K562 (cell line): Measurements from ENCODE around the gene OLAH. TPM values are rescaled to one million over a fixed set of nuclear protein-coding genes. Genes with fewer than 3 reads are reported as not detected.

Source experiments
- ATAC-seq: fragments of 200-7000 bp; cut with Tn5 transposase; 3 replicates; pipeline ENCODE4 v1.9.1; 2020; ENCODE audit warnings: moderate library complexity
- BruUV-seq: library from RNA; stranded (reverse); fragments of 400-500 nt; replicated peaks from 2 replicates; lab custom pipeline; 2021; lab: Mats Ljungman, UMichigan
- CTCF ChIA-PET: fragments of 300-600 bp; formaldehyde crosslinking; extraction: SDS; loops from one replicate; lab custom pipeline; 2021; ENCODE audit warnings: low intra/inter-chr PET ratio; lab: Yijun Ruan, JAX
- POLR2A ChIA-PET: fragments of 300-600, 350-650 bp; sonication (Branson Sonifier 250); formaldehyde crosslinking; extraction: SDS; loops from one replicate; lab custom pipeline; 2021; ENCODE audit warnings: antibody characterized with exemption, inconsistent platforms; lab: Yijun Ruan, JAX
- DNase-seq, 4 experiments: peaks; one replicate each; pipeline versions ENCODE4 v3.0.0 to v3.0.0-alpha.2; 2011 to 2018; ENCODE audit warnings: low spot score in 3 of 4, mixed read lengths in 3 of 4; ENCODE audit errors: extremely low read depth in 1 of 4
- FAIRE-seq: peaks from 2 replicates; lab custom pipeline; 2011; peaks lifted over from hg19 to GRCh38; lab: Jason Lieb, UNC
- H2AFZ ChIP-seq: 2 replicates; pipeline ENCODE4 v1.6.0; 2011; ENCODE audit warnings: low read depth, low read length, control low read depth, inconsistent platforms
- H3K27ac ChIP-seq: fragments of 200-600 bp; 3 replicates; pipeline ENCODE4 v1.8.0; 2011; ENCODE audit warnings: low read depth, mild to moderate bottlenecking, control low read depth, inconsistent platforms, low read length, moderate library complexity, mixed read lengths; ENCODE audit errors: extremely low read depth
- H3K27me3 ChIP-seq, 2 experiments: fragments of 300-600 bp in 1 of 2; 2 replicates in 1 of 2; 3 replicates in 1 of 2; pipeline versions ENCODE4 v1.6.0 to v1.8.0; 2011; ENCODE audit warnings: inconsistent platforms in 2 of 2, low read length in 2 of 2, mild to moderate bottlenecking in 1 of 2, mixed read lengths in 1 of 2, moderate library complexity in 1 of 2; ENCODE audit not compliant: control insufficient read depth in 2 of 2, insufficient read depth in 2 of 2
- H3K36me3 ChIP-seq: fragments of 300-600 bp; 3 replicates; pipeline ENCODE4 v1.8.0; 2011; ENCODE audit warnings: mild to moderate bottlenecking, low read length, inconsistent platforms; ENCODE audit not compliant: control insufficient read depth, insufficient read depth
- H3K4me1 ChIP-seq, 2 experiments: fragments of 200-600 bp in 1 of 2; replicated peaks in 1 of 2; 2 replicates in 1 of 2; 3 replicates in 1 of 2; pipeline versions ENCODE4 v1.5.1 to v1.8.0; 2011; ENCODE audit warnings: inconsistent platforms in 2 of 2, low read length in 2 of 2, mild to moderate bottlenecking in 1 of 2, mixed read lengths in 1 of 2, moderate library complexity in 1 of 2; ENCODE audit not compliant: control insufficient read depth in 2 of 2, insufficient read depth in 2 of 2
- H3K4me2 ChIP-seq: 2 replicates; pipeline ENCODE4 v1.6.1; 2011; ENCODE audit warnings: low read length, control low read depth, inconsistent platforms, mixed read lengths; ENCODE audit not compliant: insufficient read depth
- H3K4me3 ChIP-seq: fragments of 200-600 bp; sonication (generic), shearing (Covaris generic); 2 replicates; pipeline ENCODE4 v1.5.1; 2016; ENCODE audit warnings: control low read depth, inconsistent platforms
- H3K79me2 ChIP-seq: fragments of 200-600 bp; 3 replicates; pipeline ENCODE4 v1.8.0; 2011; ENCODE audit warnings: low read length, inconsistent platforms; ENCODE audit not compliant: control insufficient read depth, insufficient read depth
- H3K9ac ChIP-seq, 2 experiments: 2 replicates each; pipeline versions ENCODE4 v1.6.0 to v1.6.1; 2011; ENCODE audit warnings: low read depth in 2 of 2, low read length in 2 of 2, control low read depth in 1 of 2, inconsistent platforms in 1 of 2, mild to moderate bottlenecking in 1 of 2, mixed read lengths in 1 of 2; ENCODE audit not compliant: insufficient read depth in 1 of 2
- H3K9me1 ChIP-seq: one replicate; pipeline ENCODE4 v1.6.0; 2011; ENCODE audit warnings: inconsistent platforms, mild to moderate bottlenecking, low read length, moderate library complexity; ENCODE audit not compliant: control insufficient read depth, insufficient read depth
- H3K9me3 ChIP-seq: replicated peaks from 2 replicates; pipeline ENCODE4 v1.5.1; 2011; ENCODE audit warnings: low read depth, low read length, inconsistent platforms; ENCODE audit not compliant: control insufficient read depth, insufficient read depth
- H4K20me1 ChIP-seq: replicated peaks from 2 replicates; pipeline ENCODE4 v1.6.1; 2011; ENCODE audit warnings: low read length, inconsistent platforms, mixed read lengths; ENCODE audit not compliant: control insufficient read depth, insufficient read depth
- CHAMP1 ChIP-seq: fragments of 450-650 bp; IDR thresholded peaks from 2 replicates; pipeline ENCODE4 v1.6.1; 2016; ENCODE audit warnings: mild to moderate bottlenecking
- EWSR1 ChIP-seq: fragments of 450-650 bp; IDR thresholded peaks from 2 replicates; pipeline ENCODE4 v1.6.1; 2018; ENCODE audit warnings: borderline replicate concordance, mild to moderate bottlenecking, low read depth, moderate library complexity; ENCODE audit not compliant: partially characterized antibody
- EZH2 ChIP-seq: IDR thresholded peaks from 2 replicates; pipeline ENCODE4 v1.6.1; 2012; ENCODE audit warnings: low read depth, mild to moderate bottlenecking, inconsistent platforms, low read length, borderline replicate concordance
- GTF2A2 ChIP-seq: IDR thresholded peaks from 2 replicates; pipeline ENCODE4 v1.6.1; 2016; ENCODE audit warnings: mild to moderate bottlenecking, missing genetic modification characterization, missing compliant biosample characterization
- IFI16 ChIP-seq: fragments of 250-450 bp; sonication (Bioruptor Pico); IDR thresholded peaks from 2 replicates; pipeline ENCODE4 v2.1.2; 2022; ENCODE audit warnings: mild to moderate bottlenecking, inconsistent platforms
- U2AF1 ChIP-seq: fragments of 200-400 bp; formaldehyde crosslinking; optimal IDR thresholded peaks from 2 replicates; pipeline ENCODE3; 2017; ENCODE audit warnings: mild to moderate bottlenecking, low read depth, low read length, moderate library complexity
- ZNF584 ChIP-seq: fragments of 200-800 bp; sonication (Bioruptor generic); IDR thresholded peaks from 2 replicates; pipeline ENCODE4 v1.6.1; 2016; ENCODE audit warnings: low read depth, mild to moderate bottlenecking, missing genetic modification characterization, missing compliant biosample characterization
- ZNF780A ChIP-seq: fragments of 250-450 bp; sonication (Bioruptor Pico); IDR thresholded peaks from 2 replicates; pipeline ENCODE4 v1.5.0; 2021; ENCODE audit warnings: mild to moderate bottlenecking
- WGBS: fragments of 100-300 bp; shearing (Covaris generic); methylation state at CpG from one replicate; pipeline ENCODE4 v1.1.6; 2016; ENCODE audit warnings: low coverage, mixed read lengths; ENCODE audit not compliant: insufficient coverage; ENCODE audit errors: missing lambda C conversion rate; 5-methylcytosine and 5-hydroxymethylcytosine counted together
- in situ Hi-C: fragments of 300-500 bp; cut with MboI; formaldehyde crosslinking; loops from 4 replicates; pipeline ENCODE4 v1.15.0; 2018; ENCODE audit warnings: inconsistent platforms, mixed read lengths
- intact Hi-C: fragments of 100-400 bp; cut with micrococcal nuclease; formaldehyde crosslinking; loops from 2 replicates; pipeline ENCODE4 v1.14.2; 2022
- polyA plus RNA-seq, 8 experiments: library from polyadenylated mRNA; depleted of rRNA in 4 of 8; stranded (reverse) in 5 of 8; unstranded in 3 of 8; fragments of >200 nt; fragmentation: Nextera tagmentation in 2 of 8; fragmentation: Illumina TruSeq in 1 of 8; extraction: Ambion mirVana in 2 of 8; extraction: Trizol in 1 of 8; gene quantifications; 2 replicates each; pipeline versions ENCODE4 v1.2.1 to v1.2.3, GENCODE V29; 2011 to 2014; ENCODE audit warnings: inconsistent platforms in 1 of 8, missing spikeins in 1 of 8
- total RNA-seq, 7 experiments: library from RNA; depleted of rRNA in 6 of 7; stranded (reverse); fragments of >200 nt in 6 of 7; fragmentation: Illumina TruSeq in 2 of 7; extraction: Trizol in 2 of 7; gene quantifications; 2 replicates each; pipeline versions ENCODE4 v1.2.1 to v1.2.3, GENCODE V29; 2011 to 2021; ENCODE audit warnings: low replicate concordance in 1 of 7
- TF ChIP-seq, protein P1 (sequence below): IDR thresholded peaks from 2 replicates; pipeline ENCODE4 v1.6.1; 2011; ENCODE audit not compliant: insufficient read length; ENCODE audit errors: extremely low read depth
- TF ChIP-seq, protein P2 (sequence below): fragments of 250-450 bp; sonication (Bioruptor Pico); IDR thresholded peaks from 2 replicates; pipeline ENCODE4 v1.5.0; 2021

The OLAH gene
- total and polyA plus RNA-seq, 9 of the 15 experiments (the other 6 are each of a cell fraction or from before 2014, with no cell fraction given), result 0.11 to 0.45 (median 0.18) TPM; not detected in 3

- DNase-seq (no peak), FAIRE-seq (no peak), ATAC-seq (no peak)
- no peaks in the 10 kb centered on the region for H3K9me3 ChIP-seq
- H2AFZ ChIP-seq, result no peak overlapping the region
- in situ Hi-C loops (no loop called here), intact Hi-C loops (no loop called here)
- H3K9ac ChIP-seq, result no peak overlapping the region
- no peaks in the 10 kb centered on the region for H3K79me2 ChIP-seq
- H3K4me2 ChIP-seq, result no peak overlapping the region
- no peak for TF ChIP-seq ZNF584 (CRISPR knock-in tag)
- TF ChIP-seq U2AF1, result no peak
- TF ChIP-seq EWSR1, result no peak
- TF ChIP-seq, protein P1, sequence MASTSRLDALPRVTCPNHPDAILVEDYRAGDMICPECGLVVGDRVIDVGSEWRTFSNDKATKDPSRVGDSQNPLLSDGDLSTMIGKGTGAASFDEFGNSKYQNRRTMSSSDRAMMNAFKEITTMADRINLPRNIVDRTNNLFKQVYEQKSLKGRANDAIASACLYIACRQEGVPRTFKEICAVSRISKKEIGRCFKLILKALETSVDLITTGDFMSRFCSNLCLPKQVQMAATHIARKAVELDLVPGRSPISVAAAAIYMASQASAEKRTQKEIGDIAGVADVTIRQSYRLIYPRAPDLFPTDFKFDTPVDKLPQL, result no peak
- TF ChIP-seq ZNF780A (CRISPR knock-in tag), result no peak
- TF ChIP-seq, protein P2, sequence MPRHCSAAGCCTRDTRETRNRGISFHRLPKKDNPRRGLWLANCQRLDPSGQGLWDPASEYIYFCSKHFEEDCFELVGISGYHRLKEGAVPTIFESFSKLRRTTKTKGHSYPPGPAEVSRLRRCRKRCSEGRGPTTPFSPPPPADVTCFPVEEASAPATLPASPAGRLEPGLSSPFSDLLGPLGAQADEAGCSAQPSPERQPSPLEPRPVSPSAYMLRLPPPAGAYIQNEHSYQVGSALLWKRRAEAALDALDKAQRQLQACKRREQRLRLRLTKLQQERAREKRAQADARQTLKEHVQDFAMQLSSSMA (CRISPR knock-in tag), result no peak
- no peak for TF ChIP-seq GTF2A2 (tag)
- no peak for TF ChIP-seq CHAMP1
- no peak for TF ChIP-seq IFI16 (CRISPR knock-in tag)
- no peak for TF ChIP-seq EZH2
- no peaks in the 10 kb centered on the region for H3K4me1 ChIP-seq
- no peak overlapping the region for H3K4me3 ChIP-seq
- POLR2A ChIA-PET, result no interaction called here
- BruUV-seq, result no TSS peak
- CTCF ChIA-PET, result no interaction called here
- 11% methylated on average over 4 of the region's 4 CpGs for WGBS
- H3K27me3 ChIP-seq, result peaks cover 0 to 7% of the 10 kb centered on the region in 2 experiments; a peak in 2 of 5 replicates
- no peaks in the 10 kb centered on the region for H3K9me1 ChIP-seq
- H3K36me3 ChIP-seq, result no peaks in the 10 kb centered on the region
- no peaks in the 10 kb centered on the region for H4K20me1 ChIP-seq
- H3K27ac ChIP-seq, result no peak overlapping the region
These were observed 16.2 kb downstream of the OLAH start for GRCh38 chr10:15059914-15060313.
